Measurements from ENCODE around the gene CYP24A1.

The CYP24A1 gene

GRCh38 chr20:54215157-54215789, 41.5 kb upstream of the CYP24A1 start:
- Histone ChIP-seq H2AFZ (ENCODE audit: low read depth) (no peak overlapping the region), H3K4me3 (IDR thresholded peaks at IDR 0.05; ENCODE audit: insufficient read depth, low read depth, low read length) (no peak overlapping the region), H3K4me2 (no peak overlapping the region), H3K9ac (no peak overlapping the region), H3K4me1 (ENCODE audit: low read depth, poor library complexity, severe bottlenecking) (no peaks in the 10 kb centered on the region), H3K27me3 (ENCODE audit: insufficient read depth, low read depth) (no peaks in the 10 kb centered on the region), H4K20me1 (ENCODE audit: insufficient read depth) (no peaks in the 10 kb centered on the region), H3K36me3 (ENCODE audit: insufficient read depth) (no peaks in the 10 kb centered on the region), H3K27ac (no peak overlapping the region), H3K79me2 (ENCODE audit: insufficient read depth, low read depth) (peaks cover 30% of the 10 kb centered on the region)
- TF ChIP-seq CTCF (conservative IDR thresholded peaks at IDR 0.05; ENCODE audit: low read depth, low read length), result no peak

DNA sequence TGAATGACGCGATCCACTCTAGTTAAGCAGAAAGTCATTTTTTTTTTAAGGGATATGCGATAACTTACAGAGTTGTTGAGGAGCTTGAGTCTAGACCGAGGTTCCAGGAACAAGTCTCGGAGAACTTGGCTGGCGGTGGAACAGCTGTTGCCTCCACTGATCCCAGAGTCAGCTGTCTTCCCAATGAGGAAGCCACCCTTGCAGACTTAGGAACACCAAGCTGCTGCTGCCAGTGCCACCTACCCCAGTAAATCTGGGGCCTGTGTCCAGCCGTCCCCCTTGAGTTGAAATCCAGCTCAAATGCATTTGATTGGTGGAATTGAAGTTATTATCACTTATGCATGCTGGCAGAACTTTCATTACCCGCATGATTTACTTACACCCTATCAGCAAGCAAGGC, 40.8 kb upstream of the CYP24A1 start:
- Histone ChIP-seq H4K20me1 (ENCODE audit: insufficient read depth) (no peaks in the 10 kb centered on the region), H3K27me3 (ENCODE audit: insufficient read depth, low read depth) (no peaks in the 10 kb centered on the region), H3K27ac (no peak overlapping the region), H3K79me2 (ENCODE audit: insufficient read depth, low read depth) (peaks cover 37% of the 10 kb centered on the region), H2AFZ (ENCODE audit: low read depth) (no peak overlapping the region), H3K4me1 (ENCODE audit: low read depth, poor library complexity, severe bottlenecking) (peaks cover 5% of the 10 kb centered on the region), H3K4me3 (IDR thresholded peaks at IDR 0.05; ENCODE audit: insufficient read depth, low read depth, low read length) (no peak overlapping the region), H3K9ac (no peak overlapping the region), H3K4me2 (no peak overlapping the region), H3K36me3 (ENCODE audit: insufficient read depth) (no peaks in the 10 kb centered on the region)
- TF ChIP-seq CTCF (conservative IDR thresholded peaks at IDR 0.05; ENCODE audit: low read depth, low read length), result no peak

GRCh38 chr20:54212871-54213270, 39.1 kb upstream of the CYP24A1 start:
- Histone ChIP-seq H3K4me1 (ENCODE audit: low read depth, poor library complexity, severe bottlenecking) (peaks cover 13% of the 10 kb centered on the region), H3K9ac (no peak overlapping the region), H3K4me3 (IDR thresholded peaks at IDR 0.05; ENCODE audit: insufficient read depth, low read depth, low read length) (no peak overlapping the region), H3K27ac (no peak overlapping the region), H2AFZ (ENCODE audit: low read depth) (no peak overlapping the region), H3K27me3 (ENCODE audit: insufficient read depth, low read depth) (no peaks in the 10 kb centered on the region), H3K4me2 (no peak overlapping the region), H3K36me3 (ENCODE audit: insufficient read depth) (no peaks in the 10 kb centered on the region), H3K79me2 (ENCODE audit: insufficient read depth, low read depth) (peaks cover 50% of the 10 kb centered on the region), H4K20me1 (ENCODE audit: insufficient read depth) (no peaks in the 10 kb centered on the region)
- TF ChIP-seq CTCF (conservative IDR thresholded peaks at IDR 0.05; ENCODE audit: low read depth, low read length), result no peak

DNA sequence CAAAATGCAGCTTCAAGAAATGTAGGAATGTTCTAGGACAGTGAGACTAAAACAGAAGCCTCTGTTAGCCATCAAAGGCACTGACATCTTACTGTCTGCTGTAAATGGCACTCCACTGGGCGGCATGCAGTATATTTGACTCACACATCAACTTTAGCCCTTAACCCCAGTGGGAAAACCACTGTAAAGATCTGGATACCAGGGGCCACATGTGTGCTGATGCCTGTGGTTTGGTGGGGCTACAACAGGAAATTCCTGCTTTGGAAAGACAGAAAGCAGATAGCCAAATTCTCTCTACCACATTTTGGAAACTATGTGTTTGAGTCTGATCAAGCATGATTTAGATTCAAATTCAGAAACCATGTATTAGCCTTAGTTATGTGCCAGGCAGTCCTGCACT, 38.4 kb upstream of the CYP24A1 start:
- H3K27ac ChIP-seq, result no peak overlapping the region
- H3K36me3 ChIP-seq (ENCODE audit: insufficient read depth), result no peaks in the 10 kb centered on the region
- no peak for TF ChIP-seq CTCF (conservative IDR thresholded peaks at IDR 0.05; ENCODE audit: low read depth, low read length)
- no peak overlapping the region for H3K4me2 ChIP-seq
- no peak overlapping the region for H3K4me3 ChIP-seq (IDR thresholded peaks at IDR 0.05; ENCODE audit: insufficient read depth, low read depth, low read length)
- peaks cover 16% of the 10 kb centered on the region for H3K4me1 ChIP-seq (ENCODE audit: low read depth, poor library complexity, severe bottlenecking)
- H2AFZ ChIP-seq (ENCODE audit: low read depth), result no peak overlapping the region
- peaks cover 50% of the 10 kb centered on the region for H3K79me2 ChIP-seq (ENCODE audit: insufficient read depth, low read depth)
- no peaks in the 10 kb centered on the region for H4K20me1 ChIP-seq (ENCODE audit: insufficient read depth)
- H3K9ac ChIP-seq, result no peak overlapping the region
- H3K27me3 ChIP-seq (ENCODE audit: insufficient read depth, low read depth), result no peaks in the 10 kb centered on the region

All from KMS-11 (cell line).